Omental fat pad (tissue), 4 donors: ENCODE results near the gene CAGE1. TPM values are rescaled to one million over a fixed set of nuclear protein-coding genes. Genes with fewer than 3 reads are reported as not detected.

Experiments used
- ATAC-seq: fragments of 150-250 bp; one replicate; pipeline ENCODE4 v1.9.1; 2016; ENCODE audit warnings: mild to moderate bottlenecking, moderate library complexity; ENCODE audit not compliant: low FRiP score
- DNase-seq: peaks from one replicate; pipeline ENCODE4 v3.0.0-alpha.2; 2019; ENCODE audit warnings: low spot score
- total RNA-seq, 4 donors: library from RNA; depleted of rRNA; stranded (reverse); fragments of >200 nt; gene quantifications; one replicate each; pipeline ENCODE4 v1.1.0, GENCODE V29; 2016
- TF ChIP-seq, protein P1 (sequence below), 3 donors: fragments of 450-650 bp; IDR thresholded peaks; one replicate each; pipeline ENCODE4 v1.5.1; 2016 to 2017; ENCODE audit warnings: antibody characterized with exemption in 3 of 3, mild to moderate bottlenecking in 3 of 3, moderate library complexity in 2 of 3

The CAGE1 gene
- total RNA-seq, 4 donors from 2014 or later, result not detected

DNA sequence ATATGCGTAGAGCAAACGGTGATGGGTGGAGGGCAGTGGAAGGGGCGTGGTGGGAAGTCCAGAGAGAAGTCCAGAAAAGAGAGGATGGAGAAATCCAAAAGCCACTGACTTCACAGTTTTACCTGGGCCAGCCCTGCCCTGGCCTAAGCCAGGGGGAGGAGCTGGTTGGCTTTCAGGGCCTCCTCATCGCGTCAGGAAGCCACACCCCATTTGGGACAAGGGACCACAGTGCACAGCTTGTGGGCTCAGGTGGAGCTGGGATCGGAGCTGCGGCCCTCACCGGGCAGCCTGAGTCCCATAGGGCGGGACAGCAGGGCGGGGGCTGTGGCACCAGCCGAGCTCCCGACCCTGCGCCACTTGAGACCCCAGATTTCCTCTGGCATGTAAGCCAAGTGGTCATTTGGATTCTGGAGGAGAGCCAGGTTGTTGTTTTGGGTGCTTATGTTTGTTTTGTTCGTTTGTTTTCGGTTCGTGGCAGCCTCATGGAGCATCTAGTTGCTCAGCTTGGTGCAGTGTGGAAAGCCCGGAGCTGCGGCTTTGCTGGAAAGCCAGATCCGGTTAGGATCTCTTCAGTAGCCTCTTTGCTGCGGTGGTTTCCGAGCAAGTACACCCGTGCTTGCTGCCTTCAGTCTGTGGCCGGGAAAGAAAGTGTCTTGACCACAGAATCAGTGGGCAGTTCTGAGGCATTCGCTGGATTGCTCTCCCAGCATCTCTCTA, 42.3 kb upstream of the CAGE1 start:
- no peak for ATAC-seq
- DNase-seq, result no peak
- TF ChIP-seq, protein P1, sequence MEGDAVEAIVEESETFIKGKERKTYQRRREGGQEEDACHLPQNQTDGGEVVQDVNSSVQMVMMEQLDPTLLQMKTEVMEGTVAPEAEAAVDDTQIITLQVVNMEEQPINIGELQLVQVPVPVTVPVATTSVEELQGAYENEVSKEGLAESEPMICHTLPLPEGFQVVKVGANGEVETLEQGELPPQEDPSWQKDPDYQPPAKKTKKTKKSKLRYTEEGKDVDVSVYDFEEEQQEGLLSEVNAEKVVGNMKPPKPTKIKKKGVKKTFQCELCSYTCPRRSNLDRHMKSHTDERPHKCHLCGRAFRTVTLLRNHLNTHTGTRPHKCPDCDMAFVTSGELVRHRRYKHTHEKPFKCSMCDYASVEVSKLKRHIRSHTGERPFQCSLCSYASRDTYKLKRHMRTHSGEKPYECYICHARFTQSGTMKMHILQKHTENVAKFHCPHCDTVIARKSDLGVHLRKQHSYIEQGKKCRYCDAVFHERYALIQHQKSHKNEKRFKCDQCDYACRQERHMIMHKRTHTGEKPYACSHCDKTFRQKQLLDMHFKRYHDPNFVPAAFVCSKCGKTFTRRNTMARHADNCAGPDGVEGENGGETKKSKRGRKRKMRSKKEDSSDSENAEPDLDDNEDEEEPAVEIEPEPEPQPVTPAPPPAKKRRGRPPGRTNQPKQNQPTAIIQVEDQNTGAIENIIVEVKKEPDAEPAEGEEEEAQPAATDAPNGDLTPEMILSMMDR (IDR thresholded peaks at IDR 0.05), result no peak

DNA sequence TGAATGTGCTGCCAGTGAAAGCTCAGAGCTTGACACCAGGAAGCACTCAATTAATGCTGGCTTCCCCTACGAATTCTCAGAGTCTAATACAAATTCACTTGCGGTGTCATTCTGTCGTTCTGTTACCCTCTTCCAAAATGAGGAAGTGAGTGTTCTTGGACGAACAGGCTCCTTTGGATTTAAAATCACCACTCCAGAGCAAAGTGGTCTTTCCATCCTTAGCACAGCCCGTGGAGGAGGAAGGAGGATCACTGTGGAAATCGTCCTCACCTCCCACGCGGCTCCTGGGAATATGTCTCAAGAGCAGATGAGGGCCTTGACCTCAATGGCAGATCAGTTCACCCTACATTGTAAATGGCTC, 41.8 kb upstream of the CAGE1 start:
- no peak for ATAC-seq

DNA sequence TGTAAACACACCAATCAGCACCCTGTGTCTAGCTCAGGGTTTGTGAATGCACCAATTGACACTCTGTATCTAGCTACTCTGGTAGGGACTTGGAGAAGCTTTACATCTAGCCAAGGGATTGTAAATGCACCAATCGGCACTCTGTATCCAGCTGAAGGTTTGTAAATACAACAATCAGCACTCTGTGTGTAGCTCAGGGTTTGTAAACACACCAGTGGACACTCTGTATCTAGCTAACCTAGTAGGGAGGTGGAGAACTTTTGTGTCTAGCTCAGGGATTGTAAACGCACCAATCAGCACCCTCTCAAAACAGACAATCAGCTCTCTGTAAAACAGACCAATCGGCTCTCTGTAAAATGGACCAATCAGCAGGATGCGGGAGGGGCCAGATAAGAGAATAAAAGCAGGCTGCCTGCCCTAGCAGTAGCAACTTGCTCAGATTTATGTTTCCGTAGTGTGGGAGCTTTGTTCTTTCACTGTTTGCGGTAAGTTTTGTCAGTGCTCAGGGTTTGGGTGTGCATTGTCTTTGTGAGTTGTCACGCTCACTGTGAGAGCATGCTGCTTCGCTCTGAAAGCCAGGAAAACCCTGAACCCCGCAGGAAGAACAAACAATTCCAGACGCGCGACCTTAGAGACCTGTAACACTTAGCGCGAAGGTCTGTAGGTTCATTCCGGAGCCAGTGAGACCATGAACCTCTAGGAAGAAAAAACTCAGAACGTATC, 37.1 kb upstream of the CAGE1 start:
- ATAC-seq (no peak), DNase-seq (no peak)
- TF ChIP-seq, protein P1 (IDR thresholded peaks at IDR 0.05), result no peak

More for the DNA sequence above, 41.8 kb upstream of the CAGE1 start:
- TF ChIP-seq, protein P1 (IDR thresholded peaks at IDR 0.05), result no peak
- DNase-seq, result no peak

DNA sequence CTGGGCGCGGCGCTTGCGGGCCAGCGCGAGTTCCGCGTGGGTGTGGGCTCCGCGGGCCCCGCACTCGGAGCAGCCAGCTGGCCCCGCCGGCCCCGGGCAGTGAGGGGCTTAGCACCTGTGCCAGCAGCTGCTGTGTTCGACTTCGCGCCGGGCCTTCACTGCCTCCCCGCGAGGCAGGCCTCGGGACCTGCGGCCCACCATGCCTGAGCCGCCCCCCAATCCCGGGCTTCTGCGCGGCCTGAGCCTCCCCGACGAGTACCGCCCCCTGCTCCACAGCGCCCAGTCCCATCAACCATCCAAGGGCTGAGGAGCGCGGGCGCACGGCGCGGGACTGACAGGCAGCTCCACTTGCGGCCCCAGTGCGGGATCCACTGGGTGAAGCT, 36.3 kb upstream of the CAGE1 start:
- TF ChIP-seq, protein P1 (IDR thresholded peaks at IDR 0.05), result no peak
- DNase-seq, result no peak
- ATAC-seq, result no peak

DNA sequence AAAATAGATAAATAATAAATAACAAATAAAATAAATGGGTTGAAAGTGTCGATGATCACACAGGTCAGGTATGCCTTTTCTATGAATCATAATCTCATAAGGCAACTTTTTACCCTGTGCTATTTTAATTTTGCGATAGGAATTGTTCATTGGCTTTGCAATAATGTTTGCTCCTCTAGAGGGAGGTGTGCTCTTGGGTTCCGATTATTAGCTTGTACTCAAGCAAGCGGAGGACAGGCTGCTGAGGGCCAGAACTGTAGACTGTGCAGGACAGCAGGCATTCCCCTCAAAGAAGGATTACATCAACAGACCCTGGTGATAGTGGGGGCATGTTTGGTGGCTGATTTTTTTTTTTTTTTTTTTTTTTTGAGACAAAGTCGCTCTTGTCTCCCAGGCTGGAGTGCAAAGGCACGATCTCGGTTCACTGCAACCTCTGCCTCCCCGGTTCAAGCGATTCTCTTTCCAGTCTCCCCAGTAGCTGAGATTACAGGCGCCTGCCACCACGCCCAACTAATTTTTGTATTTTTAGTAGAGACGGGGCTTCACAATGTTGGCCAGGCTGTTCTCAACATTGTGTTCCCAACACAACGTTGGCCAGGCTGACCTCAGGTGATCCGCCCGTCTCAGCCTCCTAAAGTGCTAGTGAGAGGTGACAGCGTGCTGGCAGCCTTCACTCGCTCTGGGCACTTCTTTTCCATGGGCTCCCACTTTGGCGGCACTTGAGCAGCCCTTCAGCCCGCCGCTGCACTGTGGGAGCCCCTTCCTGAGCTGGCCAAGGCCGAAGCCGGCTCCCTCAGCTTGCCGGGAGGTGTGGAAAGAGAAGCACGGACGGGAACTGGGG, 35.6 kb upstream of the CAGE1 start:
- DNase-seq (no peak), ATAC-seq (peak; percentile 89)
- TF ChIP-seq, protein P1 (IDR thresholded peaks at IDR 0.05), result peak in 1 of 3 donors; percentile 27

DNA sequence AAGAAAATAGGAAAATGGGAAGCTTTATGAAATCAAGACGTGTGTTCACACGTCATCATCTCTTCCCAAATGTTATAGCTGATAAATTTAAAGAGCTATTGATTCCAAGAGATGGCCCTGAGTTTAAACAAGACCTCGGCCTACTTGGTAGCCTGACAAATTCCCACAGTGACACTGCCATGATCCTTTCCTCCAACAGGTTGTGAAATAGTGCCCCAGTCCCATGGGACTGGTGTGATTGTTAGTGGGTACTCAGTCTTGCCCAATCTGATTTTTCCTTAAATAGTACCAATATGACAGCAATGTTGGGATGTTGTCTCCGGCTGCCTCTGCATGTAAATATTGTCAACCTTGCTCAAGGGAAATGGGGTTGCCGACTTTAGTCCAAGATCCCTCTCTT, 34.5 kb upstream of the CAGE1 start:
- ATAC-seq (no peak), DNase-seq (no peak)
- TF ChIP-seq, protein P1 (IDR thresholded peaks at IDR 0.05), result no peak
